Spinal cord (tissue), 10 donors: ENCODE measurements around the gene ZNF436. TPM values are rescaled to one million over a fixed set of nuclear protein-coding genes. Genes with fewer than 3 reads are reported as not detected.
"Not testable (repeated sequence)": the region's sequence is repeated elsewhere in the genome, so short reads cannot be mapped to it uniquely, and the experiment has no call there.

Experiments used
- DNase-seq, 6 donors: peaks; one replicate each; pipeline versions ENCODE4 v3.0.0 to v3.0.0-alpha.2; 2013 to 2015; ENCODE audit warnings: low spot score in 6 of 6, low read depth in 4 of 6
- H3K27ac ChIP-seq: one replicate; pipeline ENCODE4 v1.5.1; 2013; ENCODE audit warnings: low read depth, low read length, control low read depth
- H3K27me3 ChIP-seq: one replicate; pipeline ENCODE4 v1.6.1; 2013; ENCODE audit warnings: low read length; ENCODE audit not compliant: control insufficient read depth, insufficient read depth
- H3K36me3 ChIP-seq: one replicate; pipeline ENCODE4 v1.6.1; 2013; ENCODE audit warnings: low read length; ENCODE audit not compliant: control insufficient read depth, insufficient read depth
- H3K4me1 ChIP-seq: one replicate; pipeline ENCODE4 v1.6.1; 2013; ENCODE audit warnings: low read length; ENCODE audit not compliant: control insufficient read depth, insufficient read depth
- H3K4me3 ChIP-seq: one replicate; pipeline ENCODE4 v1.5.1; 2013; ENCODE audit warnings: low read depth, low read length, control low read depth
- H3K9me3 ChIP-seq: one replicate; pipeline ENCODE4 v1.6.1; 2013; ENCODE audit warnings: low read length; ENCODE audit not compliant: control insufficient read depth, insufficient read depth
- WGBS: methylation state at CpG from one replicate; pipeline ENCODE4 v1.1.5; 2013; ENCODE audit warnings: missing lambda C conversion rate; ENCODE audit not compliant: insufficient coverage; 5-methylcytosine and 5-hydroxymethylcytosine counted together
- polyA plus RNA-seq, 2 donors: library from polyadenylated mRNA; unstranded; fragments of 120-200 nt; gene quantifications; one replicate each; pipeline ENCODE4 v1.2.1, GENCODE V29; 2013; ENCODE audit not compliant: insufficient read length in 2 of 2
- total RNA-seq, 2 donors: library from RNA; depleted of rRNA in 1 of 2; stranded (reverse); fragments of 120-200 nt in 1 of 2; fragments of >200 nt in 1 of 2; gene quantifications; one replicate each; pipeline versions ENCODE4 v1.2.3 to v1.2.4, GENCODE V29; 2013 to 2014
- donor health status: healthy.

Gene ZNF436
- total and polyA plus RNA-seq, 4 donors = 33.6 to 53.4 (median 45.3) TPM

- Histone ChIP-seq H3K4me1 (peaks cover 12% of the 10 kb centered on the region), H3K4me3 (no peak overlapping the region), H3K27ac (no peak overlapping the region), H3K27me3 (no peaks in the 10 kb centered on the region), H3K9me3 (no peaks in the 10 kb centered on the region), H3K36me3 (no peaks in the 10 kb centered on the region)
- DNase-seq = peak in 1 of 6 donors; percentile 14
- 83% methylated on average over 2 of the region's 5 CpGs for WGBS
Measured at GRCh38 chr1:23381233-23381885, 11.7 kb upstream of the ZNF436 start.

- H3K36me3 ChIP-seq = no peaks in the 10 kb centered on the region
- no peak overlapping the region for H3K4me3 ChIP-seq
- 68% methylated on average over 3 of the region's 5 CpGs for WGBS
- DNase-seq = peak in 1 of 6 donors; percentile 39
- no peaks in the 10 kb centered on the region for H3K9me3 ChIP-seq
- peaks cover 12% of the 10 kb centered on the region for H3K4me1 ChIP-seq
- no peaks in the 10 kb centered on the region for H3K27me3 ChIP-seq
- H3K27ac ChIP-seq = no peak overlapping the region
Measured at GRCh38 chr1:23380719-23381118, 11.1 kb upstream of the ZNF436 start.

- not testable (repeated sequence) for H3K27me3 ChIP-seq, H3K4me3 ChIP-seq, DNase-seq, H3K36me3 ChIP-seq, H3K27ac ChIP-seq, H3K9me3 ChIP-seq
- peaks cover 12% of the 10 kb centered on the region for H3K4me1 ChIP-seq
- 53% methylated on average over 1 of the region's 4 CpGs for WGBS
Measured at GRCh38 chr1:23380236-23380635, 10.6 kb upstream of the ZNF436 start.

GRCh38 chr1:23376890-23377811 lies 7.5 kb upstream of the ZNF436 start:
- Histone ChIP-seq H3K4me3 (no peak overlapping the region), H3K27ac (peak overlapping the region; percentile 62), H3K27me3 (no peaks in the 10 kb centered on the region), H3K4me1 (peaks cover 14% of the 10 kb centered on the region), H3K36me3 (no peaks in the 10 kb centered on the region), H3K9me3 (no peaks in the 10 kb centered on the region)
- WGBS = 57% methylated on average over 11 of the region's 19 CpGs
- DNase-seq = peak in 2 of 6 donors; percentile 17 to 59

GRCh38 chr1:23374079-23374735 lies 4.6 kb upstream of the ZNF436 start:
- 89% methylated on average over 12 of the region's 12 CpGs for WGBS
- not testable (repeated sequence) for H3K4me3 ChIP-seq, H3K27ac ChIP-seq, H3K9me3 ChIP-seq, H3K27me3 ChIP-seq, H3K36me3 ChIP-seq, DNase-seq
- peaks cover 40% of the 10 kb centered on the region for H3K4me1 ChIP-seq

- Histone ChIP-seq H3K4me1 (peaks cover 46% of the 10 kb centered on the region), H3K9me3 (no peaks in the 10 kb centered on the region), H3K36me3 (peaks cover 4% of the 10 kb centered on the region), H3K27me3 (no peaks in the 10 kb centered on the region), H3K4me3 (no peak overlapping the region), H3K27ac (peak overlapping the region; percentile 99)
- WGBS = 73% methylated on average over 12 of the region's 13 CpGs
- DNase-seq = no peak
Measured at GRCh38 chr1:23371987-23372880, 2.6 kb upstream of the ZNF436 start.

GRCh38 chr1:23370709-23371584 lies 1.3 kb upstream of the ZNF436 start:
- H3K4me3 ChIP-seq = peak overlapping the region; percentile 98
- WGBS = 12% methylated on average over 13 of the region's 13 CpGs
- H3K4me1 ChIP-seq = peaks cover 43% of the 10 kb centered on the region
- peak overlapping the region; percentile 99 for H3K27ac ChIP-seq
- DNase-seq = peak in 2 of 6 donors; percentile 69 to 71
- H3K27me3 ChIP-seq = no peaks in the 10 kb centered on the region
- H3K9me3 ChIP-seq = no peaks in the 10 kb centered on the region
- peaks cover 4% of the 10 kb centered on the region for H3K36me3 ChIP-seq

GRCh38 chr1:23370330-23370708 lies 683 bp upstream of the ZNF436 start:
- H3K36me3 ChIP-seq = peaks cover 6% of the 10 kb centered on the region
- H3K9me3 ChIP-seq = no peaks in the 10 kb centered on the region
- 19% methylated on average over 3 of the region's 5 CpGs for WGBS
- H3K4me1 ChIP-seq = peaks cover 43% of the 10 kb centered on the region
- peak overlapping the region; percentile 98 for H3K4me3 ChIP-seq
- H3K27me3 ChIP-seq = no peaks in the 10 kb centered on the region
- peak in 2 of 6 donors; percentile 11 to 22 for DNase-seq
- H3K27ac ChIP-seq = peak overlapping the region; percentile 99
